Measurements from ENCODE around the gene CPNE6.

CPNE6 gene

GRCh38 chr14:24126939-24127338 lies 55.6 kb downstream of the CPNE6 start:
- no peak for DNase-seq
- peaks cover 6% of the 10 kb centered on the region for H3K4me1 Mint-ChIP-seq (ENCODE audit: low read depth)
- H3K27me3 Mint-ChIP-seq, result no peaks in the 10 kb centered on the region
- no peak overlapping the region for H3K27ac Mint-ChIP-seq
- H3K36me3 Mint-ChIP-seq (ENCODE audit: low read depth), result peaks cover 28% of the 10 kb centered on the region
- H3K4me3 Mint-ChIP-seq, result no peak overlapping the region
- no peaks in the 10 kb centered on the region for H3K9me3 Mint-ChIP-seq

DNA sequence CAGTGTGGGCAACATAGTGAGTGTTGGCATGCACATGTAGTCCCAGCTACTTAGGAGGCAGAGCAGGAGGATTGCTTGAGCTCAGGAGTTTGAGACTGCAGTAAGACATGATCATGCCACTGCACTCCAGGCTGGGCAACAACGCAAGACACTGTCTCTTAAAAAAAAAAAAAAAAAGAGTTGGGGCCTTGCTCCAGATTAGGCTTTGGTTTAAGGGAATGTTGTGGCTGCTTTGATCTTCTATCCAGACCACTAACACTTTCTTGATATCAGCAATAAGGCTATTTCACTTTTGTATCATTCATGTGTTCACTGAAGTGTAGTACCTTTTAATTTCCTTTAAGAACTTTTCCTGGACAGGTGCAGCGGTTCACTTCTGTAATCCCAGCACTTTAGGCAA lies 56.3 kb downstream of the CPNE6 start:
- Mint-ChIP-seq H3K36me3 (ENCODE audit: low read depth) (peaks cover 21% of the 10 kb centered on the region), H3K9me3 (no peaks in the 10 kb centered on the region), H3K4me3 (no peak overlapping the region), H3K4me1 (ENCODE audit: low read depth) (peaks cover 13% of the 10 kb centered on the region), H3K27ac (no peak overlapping the region), H3K27me3 (no peaks in the 10 kb centered on the region)
- DNase-seq, result no peak

Measured in activated T-cell treated with anti-CD3 and anti-CD28 coated beads, Interleukin-2, amount 50 U/mL, for 24 hours (primary cell).